PC-3 (cell line): ENCODE data around the gene PCGF1.

Experiments used
- CTCF ChIP-seq: fragments of 300-600 bp; sonication (generic); conservative IDR thresholded peaks from 2 replicates; pipeline ENCODE4 v1.5.1; 2017; ENCODE audit warnings: antibody characterized with exemption, low read depth, mild to moderate bottlenecking, low read length
- EZH2phosphoT487 ChIP-seq: fragments of 300-600 bp; sonication (generic); IDR thresholded peaks from 2 replicates; pipeline ENCODE4 v1.6.1; 2018; ENCODE audit warnings: mild to moderate bottlenecking, antibody characterized with exemption, low read length, borderline replicate concordance

GRCh38 chr2:74532222-74532621 is 24.7 kb upstream of the PCGF1 start:
- TF ChIP-seq CTCF, result peak; percentile 68
- TF ChIP-seq EZH2phosphoT487, result no peak
